AG08396 (cell line): ENCODE data around the gene FBXW11.
"Not testable (repeated sequence)": the region's sequence is repeated elsewhere in the genome, so short reads cannot be mapped to it uniquely, and the experiment has no call there.

Source experiments
- DNase-seq: peaks from one replicate; pipeline ENCODE4 v3.0.0; 2012; ENCODE audit warnings: low spot score, mixed read lengths

The FBXW11 gene

GRCh38 chr5:171908638-171909037 is 97.8 kb downstream of the FBXW11 start:
- no peak for DNase-seq

GRCh38 chr5:171907725-171908343 is 98.6 kb downstream of the FBXW11 start:
- peak; percentile 46 for DNase-seq

GRCh38 chr5:171906703-171907590 is 99.5 kb downstream of the FBXW11 start:
- DNase-seq = no peak

GRCh38 chr5:171906066-171906570 is 100.3 kb downstream of the FBXW11 start:
- DNase-seq = no peak

GRCh38 chr5:171904886-171905285 is 101.6 kb downstream of the FBXW11 start:
- DNase-seq = no peak

- DNase-seq = no peak
Measured at GRCh38 chr5:171901764-171902163, 104.7 kb downstream of the FBXW11 start.

- no peak for DNase-seq
Measured at GRCh38 chr5:171899792-171900191, 106.6 kb downstream of the FBXW11 start.

- DNase-seq = no peak
Measured at GRCh38 chr5:171898879-171899278, 107.6 kb downstream of the FBXW11 start.

- no peak for DNase-seq
Measured at GRCh38 chr5:171898386-171898785, 108.1 kb downstream of the FBXW11 start.

- DNase-seq = no peak
Measured at GRCh38 chr5:171897231-171897630, 109.2 kb downstream of the FBXW11 start.

GRCh38 chr5:171895081-171895480 is 111.4 kb downstream of the FBXW11 start:
- no peak for DNase-seq

- peak; percentile 21 for DNase-seq
Measured at GRCh38 chr5:171893290-171893886, 113.0 kb downstream of the FBXW11 start.

GRCh38 chr5:171891595-171891994 is 114.8 kb downstream of the FBXW11 start:
- no peak for DNase-seq

- no peak for DNase-seq
Measured at GRCh38 chr5:171891150-171891549, 115.3 kb downstream of the FBXW11 start.

GRCh38 chr5:171888051-171888481 is 118.4 kb downstream of the FBXW11 start:
- no peak for DNase-seq

GRCh38 chr5:171886037-171886436 is 120.4 kb downstream of the FBXW11 start:
- not testable (repeated sequence) for DNase-seq

- no peak for DNase-seq
Measured at GRCh38 chr5:171882118-171882517, 124.3 kb downstream of the FBXW11 start.

- no peak for DNase-seq
Measured at GRCh38 chr5:171874234-171874633, 132.2 kb downstream of the FBXW11 start.

GRCh38 chr5:171872666-171873065 is 133.8 kb downstream of the FBXW11 start:
- DNase-seq = no peak

- DNase-seq = no peak
Measured at GRCh38 chr5:171871711-171872110, 134.7 kb downstream of the FBXW11 start.

- DNase-seq = no peak
Measured at GRCh38 chr5:171869956-171870355, 136.5 kb downstream of the FBXW11 start.

GRCh38 chr5:171868236-171868635 is 138.2 kb downstream of the FBXW11 start:
- DNase-seq = no peak

GRCh38 chr5:171867786-171868185 is 138.7 kb downstream of the FBXW11 start:
- DNase-seq = no peak
